GM12872 (cell line): ENCODE data around the gene ARHGAP42.

ENCODE experiments used
- TF ChIP-seq, protein P1 (sequence below): IDR thresholded peaks from 3 replicates; pipeline ENCODE4 v1.5.1; 2011; ENCODE audit warnings: low read depth, mild to moderate bottlenecking, low read length, moderate library complexity; ENCODE audit not compliant: insufficient read depth

ARHGAP42 gene

DNA sequence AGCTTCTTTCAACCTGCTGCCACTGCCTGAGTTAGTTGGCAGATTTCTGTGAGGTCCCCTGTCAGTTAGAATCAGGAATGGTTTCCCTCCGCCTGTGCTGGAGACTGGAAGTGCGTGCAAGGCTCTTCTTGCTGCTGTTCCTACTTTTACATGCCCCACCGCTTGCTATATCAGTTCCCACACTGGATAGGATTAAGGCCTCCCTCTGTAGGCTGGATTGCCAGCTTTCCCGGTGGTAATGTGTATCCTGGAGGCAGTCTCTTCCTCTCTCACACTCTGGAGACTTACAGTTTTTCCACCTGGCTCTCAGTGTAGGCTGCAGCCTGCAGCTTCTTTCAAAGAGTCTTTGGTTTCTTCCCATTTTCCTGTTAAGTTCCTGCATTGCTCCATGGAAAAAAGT is 66.5 kb downstream of the ARHGAP42 start:
- TF ChIP-seq, protein P1, sequence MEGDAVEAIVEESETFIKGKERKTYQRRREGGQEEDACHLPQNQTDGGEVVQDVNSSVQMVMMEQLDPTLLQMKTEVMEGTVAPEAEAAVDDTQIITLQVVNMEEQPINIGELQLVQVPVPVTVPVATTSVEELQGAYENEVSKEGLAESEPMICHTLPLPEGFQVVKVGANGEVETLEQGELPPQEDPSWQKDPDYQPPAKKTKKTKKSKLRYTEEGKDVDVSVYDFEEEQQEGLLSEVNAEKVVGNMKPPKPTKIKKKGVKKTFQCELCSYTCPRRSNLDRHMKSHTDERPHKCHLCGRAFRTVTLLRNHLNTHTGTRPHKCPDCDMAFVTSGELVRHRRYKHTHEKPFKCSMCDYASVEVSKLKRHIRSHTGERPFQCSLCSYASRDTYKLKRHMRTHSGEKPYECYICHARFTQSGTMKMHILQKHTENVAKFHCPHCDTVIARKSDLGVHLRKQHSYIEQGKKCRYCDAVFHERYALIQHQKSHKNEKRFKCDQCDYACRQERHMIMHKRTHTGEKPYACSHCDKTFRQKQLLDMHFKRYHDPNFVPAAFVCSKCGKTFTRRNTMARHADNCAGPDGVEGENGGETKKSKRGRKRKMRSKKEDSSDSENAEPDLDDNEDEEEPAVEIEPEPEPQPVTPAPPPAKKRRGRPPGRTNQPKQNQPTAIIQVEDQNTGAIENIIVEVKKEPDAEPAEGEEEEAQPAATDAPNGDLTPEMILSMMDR: no peak

DNA sequence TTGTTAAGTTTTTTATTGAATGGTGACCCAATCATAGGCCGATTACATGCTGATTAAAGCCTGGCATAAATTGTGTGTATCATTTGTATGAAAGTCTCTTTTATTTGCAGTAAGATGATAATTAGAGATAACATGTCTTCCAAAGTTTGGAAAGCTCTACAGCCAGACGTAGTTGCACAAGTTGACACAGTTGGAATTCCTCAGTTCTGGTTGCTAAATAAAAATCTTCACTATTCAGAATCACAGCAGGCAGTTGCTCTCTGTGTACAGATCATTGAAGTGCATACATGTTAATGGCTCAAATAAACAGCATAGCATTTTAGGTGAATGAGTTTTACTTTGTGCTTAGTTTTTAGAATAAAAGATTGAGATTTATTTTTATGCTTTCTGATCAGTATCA is 69.5 kb downstream of the ARHGAP42 start:
- TF ChIP-seq, protein P1: no peak

DNA sequence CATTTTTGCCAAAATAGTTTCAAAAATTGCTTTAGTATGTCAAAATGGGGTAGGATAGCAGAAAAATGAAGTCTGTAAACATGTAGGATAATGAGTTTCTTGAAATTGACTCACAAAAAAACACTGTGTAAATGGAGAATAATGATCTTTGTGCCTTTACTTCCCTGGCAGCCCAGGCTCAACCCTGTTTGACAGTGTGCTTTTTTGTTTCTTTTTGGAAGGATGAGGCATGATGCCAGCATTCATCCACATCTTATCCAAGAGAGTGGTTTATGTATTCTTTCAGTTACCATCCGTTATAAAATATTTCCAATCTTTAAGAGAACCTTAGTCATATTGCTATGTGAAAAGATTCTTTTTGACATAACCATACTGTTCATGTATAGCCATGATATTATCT is 70.6 kb downstream of the ARHGAP42 start:
- TF ChIP-seq, protein P1: no peak

DNA sequence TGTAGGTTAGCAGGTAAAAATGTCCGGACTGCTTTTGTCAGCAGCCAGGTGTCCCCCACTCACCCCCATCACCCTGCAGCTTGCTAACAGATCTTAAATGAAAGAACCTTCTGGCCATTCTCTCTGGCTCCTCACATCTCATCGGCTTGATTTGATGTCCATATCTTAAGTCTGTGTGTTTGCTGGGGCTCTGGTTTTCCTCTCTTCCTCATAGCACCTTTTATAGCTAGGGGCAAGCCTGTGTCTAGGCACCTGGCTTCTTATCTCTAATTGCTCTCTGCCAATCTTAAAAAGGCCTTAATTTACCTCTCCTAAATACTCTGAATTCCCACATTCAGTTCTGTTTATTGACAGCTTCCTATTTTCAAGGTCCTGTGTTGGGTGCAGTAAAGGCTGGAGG is 72.0 kb downstream of the ARHGAP42 start:
- TF ChIP-seq, protein P1: no peak

DNA sequence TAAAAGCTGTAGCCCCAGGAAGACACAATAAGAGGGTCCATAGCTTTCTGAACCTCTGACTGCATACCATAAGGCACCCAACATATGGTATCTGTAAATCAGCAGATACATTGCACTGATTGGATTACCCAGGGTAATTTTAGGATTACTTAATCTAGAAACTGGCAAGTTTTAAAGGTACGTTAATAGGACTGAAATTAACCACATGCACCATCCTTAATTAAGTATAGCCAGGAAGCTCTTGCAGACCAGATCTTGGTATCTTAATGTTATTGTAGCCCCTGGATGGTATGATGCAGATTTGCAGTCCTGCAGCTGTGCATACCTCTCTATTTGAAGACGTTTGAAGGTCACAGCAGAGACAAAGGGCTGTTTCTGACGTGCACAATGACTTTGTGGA is 72.8 kb downstream of the ARHGAP42 start:
- TF ChIP-seq, protein P1: no peak

DNA sequence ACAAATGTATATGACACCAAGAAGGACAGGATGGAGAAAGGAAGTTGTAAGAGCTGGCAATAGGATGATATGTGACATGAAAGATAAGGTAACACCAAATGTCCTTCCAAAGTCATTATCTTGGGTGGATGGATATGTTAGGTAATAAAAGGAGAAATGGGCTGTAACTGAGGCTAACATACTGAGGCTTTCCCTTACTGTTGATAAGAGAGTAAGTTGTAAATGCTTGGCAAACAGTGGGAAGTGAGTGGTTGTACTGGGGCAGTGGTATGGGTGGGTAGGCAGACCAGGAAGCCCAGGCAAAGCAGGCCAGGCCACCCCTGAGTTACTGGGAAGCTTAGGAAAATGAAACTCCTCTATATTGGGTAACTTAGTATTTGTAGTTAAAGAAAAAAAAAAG is 73.7 kb downstream of the ARHGAP42 start:
- TF ChIP-seq, protein P1: no peak

DNA sequence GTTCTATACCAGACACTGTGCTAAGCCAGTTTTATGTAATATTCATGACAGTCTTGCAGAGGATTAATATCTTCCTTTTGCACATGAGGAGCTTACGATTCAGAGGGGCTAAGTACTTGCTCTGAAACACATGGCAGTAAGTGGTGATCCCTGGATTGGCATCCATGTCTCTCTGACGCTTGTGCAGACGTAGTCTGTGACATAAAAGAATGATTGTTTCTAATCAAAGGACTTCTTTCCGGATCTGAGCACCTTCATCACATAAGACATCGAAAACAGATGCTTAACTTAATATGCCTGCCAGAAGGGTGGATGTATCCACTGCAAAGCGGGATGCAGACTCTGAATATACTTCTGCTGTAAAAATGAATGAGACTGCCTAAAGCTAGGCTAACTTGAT is 74.8 kb downstream of the ARHGAP42 start:
- TF ChIP-seq, protein P1: no peak

DNA sequence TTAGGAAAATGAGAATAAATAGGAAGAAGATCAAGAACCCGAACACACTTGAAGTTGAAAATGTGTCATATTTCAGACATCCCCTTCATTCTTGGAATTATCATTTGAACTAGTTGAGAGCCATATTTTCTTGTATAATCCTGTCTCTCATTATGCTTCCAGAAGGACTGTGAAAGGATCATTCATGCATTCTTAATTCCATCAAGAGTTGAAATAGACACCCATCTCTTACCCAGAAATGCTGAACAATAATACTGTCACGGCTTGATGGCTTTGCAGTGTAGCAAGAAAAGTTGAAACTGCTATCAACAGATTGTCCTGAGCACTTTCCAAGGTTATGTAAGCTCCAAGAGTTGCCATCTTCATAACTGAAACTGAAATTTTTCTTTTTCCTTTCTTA is 79.7 kb downstream of the ARHGAP42 start:
- TF ChIP-seq, protein P1: no peak
